H54 (cell line): ENCODE measurements around the gene APOL2.
A peak's percentile ranks its signal among the peaks of the same experiment; 100 is the strongest.

Experiments used
- DNase-seq: peaks from one replicate; pipeline ENCODE4 v3.0.0; 2011; ENCODE audit warnings: low spot score, mixed read lengths; ENCODE audit not compliant: insufficient read length
- FAIRE-seq: peaks from 3 replicates; lab custom pipeline; 2011; peaks lifted over from hg19 to GRCh38; lab: Jason Lieb, UNC
- POLR2A ChIP-seq: IDR thresholded peaks from 2 replicates; pipeline ENCODE4 v1.6.1; 2011; ENCODE audit warnings: low read depth, mild to moderate bottlenecking, low read length

Gene APOL2

GRCh38 chr22:36183446-36183845 lies 55.9 kb downstream of the APOL2 start:
- no peak for TF ChIP-seq POLR2A
- no peak for FAIRE-seq
- DNase-seq, result no peak

GRCh38 chr22:36182857-36183256 lies 56.5 kb downstream of the APOL2 start:
- DNase-seq, result no peak
- FAIRE-seq, result no peak
- no peak for TF ChIP-seq POLR2A

GRCh38 chr22:36182056-36182455 lies 57.3 kb downstream of the APOL2 start:
- DNase-seq (no peak), FAIRE-seq (no peak)

GRCh38 chr22:36180928-36181327 lies 58.4 kb downstream of the APOL2 start:
- DNase-seq (no peak), FAIRE-seq (no peak)
- TF ChIP-seq POLR2A, result no peak

More at GRCh38 chr22:36182056-36182455, 57.3 kb downstream of the APOL2 start:
- TF ChIP-seq POLR2A, result no peak

GRCh38 chr22:36180038-36180880 lies 59.1 kb downstream of the APOL2 start:
- peak; percentile 43 for DNase-seq
- peak; percentile 20 for FAIRE-seq
- no peak for TF ChIP-seq POLR2A

GRCh38 chr22:36177160-36177559 lies 62.2 kb downstream of the APOL2 start:
- no peak for DNase-seq
- no peak for TF ChIP-seq POLR2A
- no peak for FAIRE-seq
